K562 treated with DMSO at 1 percent for 12 hours (cell line): ENCODE measurements around the gene GPR68. TPM values are rescaled to one million over a fixed set of nuclear protein-coding genes. Genes with fewer than 3 reads are reported as not detected.

Experiments used
- total RNA-seq: library from RNA; unstranded; fragments of 300-600 nt; gene quantifications from 2 replicates; pipeline ENCODE4 v1.2.3, GENCODE V29; 2022; ENCODE audit not compliant: insufficient read depth

GPR68 gene, protein sequence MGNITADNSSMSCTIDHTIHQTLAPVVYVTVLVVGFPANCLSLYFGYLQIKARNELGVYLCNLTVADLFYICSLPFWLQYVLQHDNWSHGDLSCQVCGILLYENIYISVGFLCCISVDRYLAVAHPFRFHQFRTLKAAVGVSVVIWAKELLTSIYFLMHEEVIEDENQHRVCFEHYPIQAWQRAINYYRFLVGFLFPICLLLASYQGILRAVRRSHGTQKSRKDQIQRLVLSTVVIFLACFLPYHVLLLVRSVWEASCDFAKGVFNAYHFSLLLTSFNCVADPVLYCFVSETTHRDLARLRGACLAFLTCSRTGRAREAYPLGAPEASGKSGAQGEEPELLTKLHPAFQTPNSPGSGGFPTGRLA
- 7.2 and 8.3 TPM in 2 replicates for total RNA-seq

DNA sequence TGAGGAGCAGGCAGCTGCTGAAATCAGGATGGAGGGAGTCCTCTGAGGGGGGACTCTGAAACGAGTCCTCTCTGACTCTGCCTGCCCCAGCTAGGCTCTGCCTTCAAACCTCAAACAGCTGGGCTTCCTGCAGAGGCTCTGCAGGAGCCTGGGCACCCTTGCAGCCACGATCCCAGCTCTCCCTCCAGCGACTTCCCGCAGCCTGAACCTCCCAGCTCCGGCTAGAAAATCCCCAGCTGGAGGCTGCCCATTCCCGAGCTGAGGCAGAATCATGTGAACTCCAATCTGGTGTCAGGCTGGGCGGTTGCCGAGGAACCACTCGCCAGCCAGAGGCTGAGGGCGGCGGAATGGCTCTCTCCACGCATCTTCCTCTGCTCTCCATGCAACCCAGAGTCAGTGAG lies at the start of gene GPR68:
Gene GPR68, minus strand, starts transcription at position 204 of the 401 bp plus-strand sequence. CDS start 9,654 bp downstream, outside the sequence.

Other genes starting within 250 kb of the GPR68 start
- gene RPS6KA5, start 184.1 kb downstream of the GPR68 start, total RNA-seq, result 0.72 and 4.8 TPM in 2 replicates
- gene DGLUCY, start 130.6 kb downstream of the GPR68 start, total RNA-seq, result 7.4 and 14.1 TPM in 2 replicates
- gene CCDC88C, start 173.1 kb upstream of the GPR68 start, total RNA-seq, result 3.5 and 13.1 TPM in 2 replicates